Measurements from ENCODE around the gene A1BG. TPM values are rescaled to one million over a fixed set of nuclear protein-coding genes. Genes with fewer than 3 reads are reported as not detected.

A1BG gene
- total and polyA plus RNA-seq, 2 of the 8 experiments (the other 6 are each of a cell fraction or from before 2014, with no cell fraction given): 20.8 to 69.6 TPM

- TF ChIP-seq CHD7 (IDR thresholded peaks at IDR 0.05; ENCODE audit: insufficient replicate concordance, low read length) (no peak), EGR1 (IDR thresholded peaks at IDR 0.05; ENCODE audit: borderline replicate concordance, low read depth, low read length) (no peak), SIN3A (conservative IDR thresholded peaks at IDR 0.05 in 1 of 2, IDR thresholded peaks at IDR 0.05 in 1 of 2; ENCODE audit: low read depth in 1 of 2, low read length in 2 of 2) (no peak), SP4 (IDR thresholded peaks at IDR 0.05; ENCODE audit: low read length) (no peak), NRF1 (IDR thresholded peaks at IDR 0.05; ENCODE audit: low read depth, low read length) (no peak)
These were observed 17.7 kb downstream of the A1BG start (continued) for GRCh38 chr19:58335630-58336029.
